Measurements from ENCODE around the gene TAS2R42. TPM values are rescaled to one million over a fixed set of nuclear protein-coding genes. Genes with fewer than 3 reads are reported as not detected.

TAS2R42 gene
- total RNA-seq, 6 donors from 2014 or later = not detected

DNA sequence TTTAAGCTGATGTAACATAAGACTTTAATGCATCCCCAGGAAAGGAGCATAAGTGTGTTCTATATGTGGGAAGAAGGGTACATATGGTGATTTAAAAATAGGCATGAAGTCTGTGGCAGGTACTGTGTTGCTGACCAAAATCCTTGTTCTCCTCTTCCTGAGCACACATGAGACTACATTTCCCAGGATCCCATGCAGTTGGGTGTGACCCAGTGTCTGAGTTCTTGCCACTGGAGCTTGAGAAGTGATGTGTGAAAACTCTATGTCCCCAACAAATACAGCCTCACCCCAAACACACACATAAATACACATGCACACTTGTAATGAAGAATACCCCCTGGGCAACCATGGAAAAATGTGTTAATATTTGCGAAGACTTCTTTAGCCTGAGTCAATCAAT, 24.2 kb downstream of the TAS2R42 start:
- DNase-seq = no peak
- ATAC-seq (ENCODE audit: low FRiP score in 2 of 2) = no peak
- no peak overlapping the region for H3K4me3 ChIP-seq
- H3K36me3 ChIP-seq = peaks cover 0 to 7% (median 0%) of the 10 kb centered on the region in 4 donors
- H3K27me3 ChIP-seq = no peaks in the 10 kb centered on the region
- WGBS, 2 donors = 93 to 96% methylated on average over 1 of the region's 1 CpG
- H3K27ac ChIP-seq = no peak overlapping the region
- no peak for TF ChIP-seq POLR2A (IDR thresholded peaks at IDR 0.05)
- no peak for TF ChIP-seq EP300 (IDR thresholded peaks at IDR 0.05)
- TF ChIP-seq POLR2AphosphoS5 (IDR thresholded peaks at IDR 0.05) = no peak
- TF ChIP-seq, protein P1, sequence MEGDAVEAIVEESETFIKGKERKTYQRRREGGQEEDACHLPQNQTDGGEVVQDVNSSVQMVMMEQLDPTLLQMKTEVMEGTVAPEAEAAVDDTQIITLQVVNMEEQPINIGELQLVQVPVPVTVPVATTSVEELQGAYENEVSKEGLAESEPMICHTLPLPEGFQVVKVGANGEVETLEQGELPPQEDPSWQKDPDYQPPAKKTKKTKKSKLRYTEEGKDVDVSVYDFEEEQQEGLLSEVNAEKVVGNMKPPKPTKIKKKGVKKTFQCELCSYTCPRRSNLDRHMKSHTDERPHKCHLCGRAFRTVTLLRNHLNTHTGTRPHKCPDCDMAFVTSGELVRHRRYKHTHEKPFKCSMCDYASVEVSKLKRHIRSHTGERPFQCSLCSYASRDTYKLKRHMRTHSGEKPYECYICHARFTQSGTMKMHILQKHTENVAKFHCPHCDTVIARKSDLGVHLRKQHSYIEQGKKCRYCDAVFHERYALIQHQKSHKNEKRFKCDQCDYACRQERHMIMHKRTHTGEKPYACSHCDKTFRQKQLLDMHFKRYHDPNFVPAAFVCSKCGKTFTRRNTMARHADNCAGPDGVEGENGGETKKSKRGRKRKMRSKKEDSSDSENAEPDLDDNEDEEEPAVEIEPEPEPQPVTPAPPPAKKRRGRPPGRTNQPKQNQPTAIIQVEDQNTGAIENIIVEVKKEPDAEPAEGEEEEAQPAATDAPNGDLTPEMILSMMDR (IDR thresholded peaks at IDR 0.05) = no peak
- H3K4me1 ChIP-seq = peaks cover 0 to 9% (median 2%) of the 10 kb centered on the region in 4 donors
- no peaks in the 10 kb centered on the region for H3K9me3 ChIP-seq

DNA sequence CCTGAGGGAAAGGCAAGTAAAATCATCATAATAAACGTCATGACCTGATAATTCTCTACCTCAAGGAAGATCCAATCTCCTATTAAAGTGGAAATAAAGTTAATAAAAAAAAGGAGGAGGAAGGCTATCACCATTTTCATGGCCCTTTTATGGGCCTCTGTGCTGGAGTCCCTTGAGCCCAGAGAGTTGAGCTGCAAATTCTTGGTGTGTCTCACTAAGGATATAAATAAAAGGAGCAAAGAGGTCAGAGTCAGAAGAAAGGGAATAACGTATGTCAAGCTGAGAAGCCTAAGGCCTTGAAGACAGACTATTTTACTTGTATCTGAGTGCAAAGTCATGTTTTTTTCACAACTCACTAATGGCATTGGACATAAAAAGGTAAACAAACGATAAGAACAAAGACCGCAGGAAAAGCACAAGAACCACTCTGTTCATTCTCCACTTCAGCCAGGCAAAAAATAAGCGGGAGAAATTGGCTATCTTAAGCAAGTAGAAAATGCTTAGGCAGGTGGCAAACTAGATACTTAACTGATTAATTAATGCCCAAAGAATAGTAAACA, 27.8 kb downstream of the TAS2R42 start:
- Histone ChIP-seq H3K27ac (no peak overlapping the region), H3K27me3 (no peaks in the 10 kb centered on the region), H3K4me1 (peaks cover 0 to 9% (median 2%) of the 10 kb centered on the region in 4 donors), H3K9me3 (no peaks in the 10 kb centered on the region), H3K4me3 (no peak overlapping the region), H3K36me3 (no peaks in the 10 kb centered on the region)
- TF ChIP-seq POLR2AphosphoS5 (IDR thresholded peaks at IDR 0.05) (no peak), EP300 (IDR thresholded peaks at IDR 0.05) (no peak), POLR2A (IDR thresholded peaks at IDR 0.05) (no peak)
- TF ChIP-seq, protein P1 (IDR thresholded peaks at IDR 0.05) = no peak
- no peak for DNase-seq
- no peak for ATAC-seq (ENCODE audit: low FRiP score in 2 of 2)
- WGBS, 2 donors = 43 to 47% methylated on average over 5 of the region's 5 CpGs

- DNase-seq = no peak
- Histone ChIP-seq H3K4me3 (no peak overlapping the region), H3K36me3 (no peaks in the 10 kb centered on the region), H3K27ac (no peak overlapping the region), H3K9me3 (no peaks in the 10 kb centered on the region), H3K27me3 (no peaks in the 10 kb centered on the region), H3K4me1 (peaks cover 0 to 9% (median under 1%) of the 10 kb centered on the region in 4 donors)
- ATAC-seq (ENCODE audit: low FRiP score in 2 of 2) = no peak
- 85 to 90% methylated on average over 1 of the region's 1 CpG for WGBS, 2 donors
- TF ChIP-seq, protein P1 (IDR thresholded peaks at IDR 0.05) = no peak
- TF ChIP-seq POLR2A (IDR thresholded peaks at IDR 0.05) (no peak), POLR2AphosphoS5 (IDR thresholded peaks at IDR 0.05) (no peak)
Measured at GRCh38 chr12:11154400-11154925, 32.3 kb downstream of the TAS2R42 start.

DNA sequence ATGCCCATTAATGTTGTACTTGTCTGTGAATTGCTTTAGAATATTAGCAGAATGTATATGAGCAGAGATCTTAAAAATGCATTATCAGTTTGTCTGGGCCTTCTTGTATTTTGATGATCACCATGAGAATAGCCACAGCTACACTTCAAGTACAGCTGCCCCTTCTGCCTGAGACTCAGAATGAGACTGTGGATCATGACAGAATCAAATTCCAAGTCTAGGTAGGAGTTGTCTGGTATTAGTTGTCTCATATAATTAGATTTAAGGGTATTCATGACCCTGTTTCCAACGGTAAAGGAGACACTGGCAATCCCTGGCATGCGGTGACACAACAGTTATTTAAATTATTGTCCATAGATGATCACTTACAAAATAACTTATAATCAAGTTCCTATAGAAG, 34.0 kb downstream of the TAS2R42 start:
- Histone ChIP-seq H3K4me1 (no peaks in the 10 kb centered on the region), H3K4me3 (no peak overlapping the region), H3K36me3 (no peaks in the 10 kb centered on the region), H3K27me3 (no peaks in the 10 kb centered on the region), H3K9me3 (no peaks in the 10 kb centered on the region), H3K27ac (no peak overlapping the region)
- no peak for ATAC-seq (ENCODE audit: low FRiP score in 2 of 2)
- TF ChIP-seq, protein P1 (IDR thresholded peaks at IDR 0.05) = no peak
- DNase-seq = no peak
- WGBS, 2 donors = 93 to 98% methylated on average over 2 of the region's 2 CpGs

- Histone ChIP-seq H3K36me3 (no peaks in the 10 kb centered on the region), H3K4me1 (no peaks in the 10 kb centered on the region), H3K27me3 (no peaks in the 10 kb centered on the region), H3K9me3 (no peaks in the 10 kb centered on the region), H3K4me3 (no peak overlapping the region), H3K27ac (no peak overlapping the region)
- TF ChIP-seq POLR2AphosphoS5 (IDR thresholded peaks at IDR 0.05) (no peak), POLR2A (IDR thresholded peaks at IDR 0.05) (no peak), EP300 (IDR thresholded peaks at IDR 0.05) (no peak)
- TF ChIP-seq, protein P1 (IDR thresholded peaks at IDR 0.05) = no peak
- ATAC-seq (ENCODE audit: low FRiP score in 2 of 2) (no peak), DNase-seq (no peak)
- WGBS, 2 donors = 50 to 71% methylated on average over 1 of the region's 1 CpG
Measured at GRCh38 chr12:11150832-11151231, 35.9 kb downstream of the TAS2R42 start.
